Keratinocyte (primary cell): ENCODE results near the gene DCPS. TPM values are rescaled to one million over a fixed set of nuclear protein-coding genes. Genes with fewer than 3 reads are reported as not detected.
A peak's percentile ranks its signal among the peaks of the same experiment; 100 is the strongest.

Experiments used
- DNase-seq: peaks from one replicate; pipeline ENCODE4 v3.0.0-alpha.2; 2011; ENCODE audit warnings: low read depth, missing footprints, low spot score
- FAIRE-seq: peaks from 2 replicates; lab custom pipeline; 2011; peaks lifted over from hg19 to GRCh38; lab: Jason Lieb, UNC
- H2AFZ ChIP-seq: 2 replicates; pipeline ENCODE4 v1.6.0; 2012; ENCODE audit warnings: low read length, control low read depth, inconsistent platforms; ENCODE audit not compliant: control insufficient read depth
- H3K27ac ChIP-seq: 2 replicates; pipeline ENCODE4 v1.5.1; 2011; ENCODE audit warnings: low read length; ENCODE audit not compliant: control insufficient read depth, insufficient read depth
- H3K27me3 ChIP-seq: 3 replicates; pipeline ENCODE4 v1.6.0; 2011; ENCODE audit warnings: low read length; ENCODE audit not compliant: control insufficient read depth, insufficient read depth; ENCODE audit errors: extremely low read depth
- H3K36me3 ChIP-seq, 2 experiments: 2 replicates in 1 of 2; 3 replicates in 1 of 2; pipeline ENCODE4 v1.5.1; 2011; ENCODE audit warnings: low read length in 2 of 2, mild to moderate bottlenecking in 1 of 2; ENCODE audit not compliant: control insufficient read depth in 2 of 2, insufficient read depth in 2 of 2; ENCODE audit errors: extremely low read depth in 1 of 2
- H3K4me1 ChIP-seq: 3 replicates; pipeline ENCODE4 v1.5.1; 2011; ENCODE audit warnings: low read length; ENCODE audit not compliant: control insufficient read depth, insufficient read depth; ENCODE audit errors: extremely low read depth
- H3K4me2 ChIP-seq: 3 replicates; pipeline ENCODE4 v1.6.0; 2011; ENCODE audit warnings: low read depth, low read length; ENCODE audit not compliant: control insufficient read depth, insufficient read depth; ENCODE audit errors: extremely low read depth
- H3K4me3 ChIP-seq, 3 experiments: fragments of 200-600 bp in 1 of 3; sonication (generic) in 1 of 3; 2 replicates in 2 of 3; 3 replicates in 1 of 3; pipeline ENCODE4 v1.5.1; 2011 to 2016; ENCODE audit warnings: low read length in 3 of 3, mild to moderate bottlenecking in 3 of 3, control low read depth in 2 of 3, inconsistent platforms in 1 of 3, low read depth in 1 of 3, mixed read lengths in 1 of 3, mixed run types in 1 of 3, moderate library complexity in 1 of 3; ENCODE audit not compliant: control insufficient read depth in 2 of 3, insufficient read depth in 2 of 3; ENCODE audit errors: extremely low read depth in 1 of 3
- H3K79me2 ChIP-seq: 2 replicates; pipeline ENCODE4 v1.6.0; 2012; ENCODE audit warnings: low read length; ENCODE audit not compliant: control insufficient read depth, insufficient read depth
- H3K9ac ChIP-seq: 3 replicates; pipeline ENCODE4 v1.6.0; 2011; ENCODE audit warnings: low read length; ENCODE audit not compliant: control insufficient read depth, insufficient read depth; ENCODE audit errors: extremely low read depth
- H3K9me1 ChIP-seq: 3 replicates; pipeline ENCODE4 v1.6.0; 2011; ENCODE audit warnings: low read length; ENCODE audit not compliant: control insufficient read depth, insufficient read depth; ENCODE audit errors: extremely low read depth
- H3K9me3 ChIP-seq: 2 replicates; pipeline ENCODE4 v1.5.1; 2012; ENCODE audit warnings: low read depth, low read length; ENCODE audit not compliant: control insufficient read depth
- H4K20me1 ChIP-seq: 3 replicates; pipeline ENCODE4 v1.6.0; 2011; ENCODE audit warnings: low read length; ENCODE audit not compliant: control insufficient read depth, insufficient read depth; ENCODE audit errors: extremely low read depth
- CTCF ChIP-seq, 3 experiments: IDR thresholded peaks in 1 of 3; conservative IDR thresholded peaks in 1 of 3; optimal IDR thresholded peaks in 1 of 3; 2 replicates in 2 of 3; 3 replicates in 1 of 3; pipeline versions ENCODE3 to v1.5.1; 2011; ENCODE audit warnings: low read length in 3 of 3, mild to moderate bottlenecking in 3 of 3, moderate library complexity in 2 of 3, control low read depth in 1 of 3, inconsistent platforms in 1 of 3; ENCODE audit not compliant: insufficient read depth in 2 of 3; ENCODE audit errors: extremely low read depth in 1 of 3
- EZH2 ChIP-seq: IDR thresholded peaks from one replicate; pipeline ENCODE4 v1.6.1; 2012; ENCODE audit warnings: inconsistent platforms, mild to moderate bottlenecking, low read length, moderate library complexity
- dilution Hi-C: fragments of 300-500 bp; cut with MboI; formaldehyde crosslinking; loops from one replicate; pipeline ENCODE4 v1.7.0; 2020; ENCODE audit warnings: low sequenced_read_pairs; ENCODE audit not compliant: extremely low pct_ligation_motif_present
- polyA plus RNA-seq, 5 experiments: library from polyadenylated mRNA; depleted of rRNA in 3 of 5; stranded (reverse) in 3 of 5; stranded (forward) in 1 of 5; unstranded in 1 of 5; fragments of >200 nt; gene quantifications; 1 replicate in 1 of 5; 2 replicates in 3 of 5; 3 replicates in 1 of 5; pipeline versions ENCODE4 v1.2.1 to v1.2.3, GENCODE V29; 2011 to 2012; ENCODE audit warnings: missing spikeins in 2 of 5, low read depth in 1 of 5, low replicate concordance in 1 of 5

DCPS gene
- polyA plus RNA-seq, 1 donor (not counting 4 experiments of a cell fraction or from before 2014, with no cell fraction given): 31.3 TPM

- Histone ChIP-seq H3K9me3 (no peaks in the 10 kb centered on the region), H3K27ac (no peak overlapping the region), H3K79me2 (peaks cover 4% of the 10 kb centered on the region), H3K36me3 (no peaks in the 10 kb centered on the region), H4K20me1 (no peaks in the 10 kb centered on the region), H3K27me3 (no peaks in the 10 kb centered on the region), H2AFZ (no peak overlapping the region), H3K4me3 (no peak overlapping the region), H3K9me1 (no peaks in the 10 kb centered on the region), H3K4me1 (peaks cover 26% of the 10 kb centered on the region), H3K9ac (no peak overlapping the region), H3K4me2 (no peak overlapping the region)
- dilution Hi-C loops: no loop called here
- DNase-seq: no peak
- FAIRE-seq: no peak
- TF ChIP-seq CTCF (optimal IDR thresholded peaks at IDR 0.05 in 1 of 3, IDR thresholded peaks at IDR 0.05 in 1 of 3, conservative IDR thresholded peaks at IDR 0.05 in 1 of 3; ENCODE audit: extremely low read depth in 1 of 3, insufficient read depth in 2 of 3, low read length in 3 of 3) (peak; percentile 86 to 96 (median 91)), EZH2 (no peak)
These were observed 6.5 kb downstream of the DCPS start for GRCh38 chr11:126310200-126310991.

GRCh38 chr11:126310992-126311310, 7.1 kb downstream of the DCPS start:
- no peaks in the 10 kb centered on the region for H3K27me3 ChIP-seq
- no peak overlapping the region for H3K4me2 ChIP-seq
- H3K9me1 ChIP-seq: no peaks in the 10 kb centered on the region
- DNase-seq (no peak), FAIRE-seq (no peak)
- H4K20me1 ChIP-seq: no peaks in the 10 kb centered on the region
- H3K9me3 ChIP-seq: no peaks in the 10 kb centered on the region
- peaks cover 4% of the 10 kb centered on the region for H3K79me2 ChIP-seq
- H3K36me3 ChIP-seq: no peaks in the 10 kb centered on the region
- H3K9ac ChIP-seq: no peak overlapping the region
- no peak overlapping the region for H2AFZ ChIP-seq
- no peak overlapping the region for H3K4me3 ChIP-seq
- H3K4me1 ChIP-seq: peaks cover 26% of the 10 kb centered on the region
- dilution Hi-C loops: no loop called here
- TF ChIP-seq CTCF (optimal IDR thresholded peaks at IDR 0.05 in 1 of 3, IDR thresholded peaks at IDR 0.05 in 1 of 3, conservative IDR thresholded peaks at IDR 0.05 in 1 of 3; ENCODE audit: extremely low read depth in 1 of 3, insufficient read depth in 2 of 3, low read length in 3 of 3) (no peak), EZH2 (no peak)
- no peak overlapping the region for H3K27ac ChIP-seq
